ENCODE measurements around the gene HKDC1.

HKDC1 gene

GRCh38 chr10:69176823-69177222, 43.3 kb upstream of the HKDC1 start:
- TF ChIP-seq, protein P1, sequence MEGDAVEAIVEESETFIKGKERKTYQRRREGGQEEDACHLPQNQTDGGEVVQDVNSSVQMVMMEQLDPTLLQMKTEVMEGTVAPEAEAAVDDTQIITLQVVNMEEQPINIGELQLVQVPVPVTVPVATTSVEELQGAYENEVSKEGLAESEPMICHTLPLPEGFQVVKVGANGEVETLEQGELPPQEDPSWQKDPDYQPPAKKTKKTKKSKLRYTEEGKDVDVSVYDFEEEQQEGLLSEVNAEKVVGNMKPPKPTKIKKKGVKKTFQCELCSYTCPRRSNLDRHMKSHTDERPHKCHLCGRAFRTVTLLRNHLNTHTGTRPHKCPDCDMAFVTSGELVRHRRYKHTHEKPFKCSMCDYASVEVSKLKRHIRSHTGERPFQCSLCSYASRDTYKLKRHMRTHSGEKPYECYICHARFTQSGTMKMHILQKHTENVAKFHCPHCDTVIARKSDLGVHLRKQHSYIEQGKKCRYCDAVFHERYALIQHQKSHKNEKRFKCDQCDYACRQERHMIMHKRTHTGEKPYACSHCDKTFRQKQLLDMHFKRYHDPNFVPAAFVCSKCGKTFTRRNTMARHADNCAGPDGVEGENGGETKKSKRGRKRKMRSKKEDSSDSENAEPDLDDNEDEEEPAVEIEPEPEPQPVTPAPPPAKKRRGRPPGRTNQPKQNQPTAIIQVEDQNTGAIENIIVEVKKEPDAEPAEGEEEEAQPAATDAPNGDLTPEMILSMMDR (IDR thresholded peaks at IDR 0.05; ENCODE audit: insufficient read depth, low read length), result no peak
- TF ChIP-seq SPI1 (IDR thresholded peaks at IDR 0.05; ENCODE audit: borderline replicate concordance, low read depth), result no peak
- no peak for TF ChIP-seq GABPA (IDR thresholded peaks at IDR 0.05; ENCODE audit: low read depth)
- TF ChIP-seq POLR2AphosphoS5 (IDR thresholded peaks at IDR 0.05; ENCODE audit: low read depth), result no peak
- no peak for TF ChIP-seq REST (IDR thresholded peaks at IDR 0.05; ENCODE audit: insufficient replicate concordance, low read depth)
- no peak for DNase-seq (ENCODE audit: low read depth in 1 of 2, low spot score in 1 of 2)
- Histone ChIP-seq H3K27me3 (ENCODE audit: insufficient read depth, poor library complexity, severe bottlenecking) (no peaks in the 10 kb centered on the region), H3K4me3 (replicated peaks; ENCODE audit: insufficient read depth, low read length) (no peak overlapping the region), H3K27ac (replicated peaks) (no peak overlapping the region)

- Histone ChIP-seq H3K27ac (replicated peaks) (peak overlapping the region; percentile 99), H3K4me3 (replicated peaks; ENCODE audit: insufficient read depth, low read length) (peak overlapping the region; percentile 76), H3K27me3 (ENCODE audit: insufficient read depth, poor library complexity, severe bottlenecking) (no peaks in the 10 kb centered on the region)
- TF ChIP-seq GABPA (IDR thresholded peaks at IDR 0.05; ENCODE audit: low read depth) (no peak), REST (IDR thresholded peaks at IDR 0.05; ENCODE audit: insufficient replicate concordance, low read depth) (no peak), SPI1 (IDR thresholded peaks at IDR 0.05; ENCODE audit: borderline replicate concordance, low read depth) (no peak), POLR2AphosphoS5 (IDR thresholded peaks at IDR 0.05; ENCODE audit: low read depth) (no peak)
- TF ChIP-seq, protein P1 (IDR thresholded peaks at IDR 0.05; ENCODE audit: insufficient read depth, low read length), result no peak
- peak; percentile 56 to 77 for DNase-seq (ENCODE audit: low read depth in 1 of 2, low spot score in 1 of 2)
Measured at GRCh38 chr10:69179089-69179742, 40.9 kb upstream of the HKDC1 start.

DNA sequence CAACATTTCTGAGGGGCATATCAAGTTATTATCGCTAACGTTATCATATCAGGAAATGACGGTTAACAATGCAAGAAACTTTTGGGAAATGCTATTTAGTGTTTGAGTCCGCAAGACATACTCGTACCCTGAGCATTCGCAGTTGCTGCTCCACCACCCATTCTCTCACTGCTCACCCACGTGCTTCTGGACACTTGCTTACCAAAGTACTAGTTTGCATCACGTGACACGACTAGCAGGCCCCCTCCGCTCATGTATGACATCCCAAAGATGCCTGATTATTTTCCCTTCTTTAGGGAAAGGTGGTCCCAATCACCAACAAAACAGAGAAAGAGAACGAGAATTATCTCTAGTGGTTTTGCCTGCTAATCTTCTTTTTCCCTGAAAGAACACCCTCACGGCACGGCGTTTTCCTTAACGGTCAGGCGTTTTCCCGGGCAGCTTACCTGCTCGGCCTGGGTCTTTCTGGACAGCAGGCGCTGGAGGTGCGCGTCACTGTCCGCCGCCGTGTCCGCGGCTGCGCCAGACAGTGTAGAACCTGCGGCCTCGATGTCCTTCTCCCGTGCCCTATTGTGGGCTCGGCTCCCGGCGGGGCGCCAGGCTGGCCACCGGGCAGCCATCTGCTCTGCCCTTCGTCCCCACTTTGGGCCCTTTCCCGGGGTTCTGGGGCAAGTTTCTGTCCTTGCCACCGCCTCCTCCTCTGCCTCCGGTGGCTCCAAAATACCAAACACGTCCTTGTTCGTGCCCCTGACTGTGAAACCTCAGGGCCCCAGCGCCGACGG, 40.2 kb upstream of the HKDC1 start, which contains the start of gene SUPV3L1:
Gene SUPV3L1 (plus strand): TSS at position 492 of the 782 bp plus-strand sequence. CDS start 58 bp downstream, at position 550.
- Histone ChIP-seq H3K27me3 (ENCODE audit: insufficient read depth, poor library complexity, severe bottlenecking) (no peaks in the 10 kb centered on the region), H3K4me3 (replicated peaks; ENCODE audit: insufficient read depth, low read length) (peak within 1 kb of the TSS; percentile 76), H3K27ac (replicated peaks) (peak within 1 kb of the TSS; percentile 99)
- DNase-seq (ENCODE audit: low read depth in 1 of 2, low spot score in 1 of 2), result peak; percentile 96 to 97
- TF ChIP-seq SPI1 (IDR thresholded peaks at IDR 0.05; ENCODE audit: borderline replicate concordance, low read depth) (no peak), REST (IDR thresholded peaks at IDR 0.05; ENCODE audit: insufficient replicate concordance, low read depth) (peak; percentile 47), GABPA (IDR thresholded peaks at IDR 0.05; ENCODE audit: low read depth) (no peak; the same call in 1 of the 2 replicates), POLR2AphosphoS5 (IDR thresholded peaks at IDR 0.05; ENCODE audit: low read depth) (peak; percentile 95)
- TF ChIP-seq, protein P1 (IDR thresholded peaks at IDR 0.05; ENCODE audit: insufficient read depth, low read length), result no peak

Data from HL-60 (cell line).